Measurements from ENCODE around the gene KCNJ5. TPM values are rescaled to one million over a fixed set of nuclear protein-coding genes. Genes with fewer than 3 reads are reported as not detected.

Gene KCNJ5
- total RNA-seq, 1 experiment from 2014 or later, result 0.17 TPM

GRCh38 chr11:128955636-128956035, 64.5 kb downstream of the KCNJ5 start:
- TF ChIP-seq ZNF274 (IDR thresholded peaks at IDR 0.05; ENCODE audit: low read depth, low read length), result no peak
- TF ChIP-seq MAX (IDR thresholded peaks at IDR 0.05), result no peak
- TF ChIP-seq TCF7L2 (IDR thresholded peaks at IDR 0.05; ENCODE audit: borderline replicate concordance, extremely low read depth, insufficient read depth, insufficient read length), result no peak
- TF ChIP-seq FOSL1 (IDR thresholded peaks at IDR 0.05; ENCODE audit: low read depth), result no peak
- no peak for TF ChIP-seq POLR2AphosphoS5 (IDR thresholded peaks at IDR 0.05; ENCODE audit: low read depth, low read length)
- no peak for TF ChIP-seq ELF1 (IDR thresholded peaks at IDR 0.05; ENCODE audit: borderline replicate concordance, low read depth)
- ChIA-PET POLR2A (no interaction called here), RAD21 (ENCODE audit: low non-redundant PET in 1 of 2, low total read pairs in 2 of 2, uncharacterized antibody in 2 of 2, unreplicated experiment in 2 of 2) (interaction anchor here (0.6 to 1.7 kb wide), 2 partner anchors 18 to 69 kb away, joined by 4 to 14 read pairs; no protein-coding TSS in a partner anchor), CTCF (interaction anchor here (1.4 to 2.6 kb wide), 4 partner anchors 64 to 376 kb away, joined by 6 to 213 read pairs (median 17); partner anchors contain the start of gene KCNJ5)
- H2AFZ ChIP-seq (ENCODE audit: low read depth, low read length, poor library complexity, severe bottlenecking), result no peak overlapping the region
- no peaks in the 10 kb centered on the region for H4K20me1 ChIP-seq (ENCODE audit: insufficient read depth)
- no peak for DNase-seq (ENCODE audit: low read depth, low spot score)
- no peak overlapping the region for H3K27ac ChIP-seq (ENCODE audit: low read depth, low read length)
- no peak for ATAC-seq
- no peaks in the 10 kb centered on the region for H3K9me3 ChIP-seq (ENCODE audit: control insufficient read depth in 1 of 2, insufficient read depth in 1 of 2, low read depth in 1 of 2, low read length in 2 of 2)
- H3K4me2 ChIP-seq (ENCODE audit: low read length), result no peak overlapping the region
- H3K9ac ChIP-seq (ENCODE audit: low read length), result no peak overlapping the region
- no peaks in the 10 kb centered on the region for H3K9me2 ChIP-seq (ENCODE audit: insufficient read depth)
- no peaks in the 10 kb centered on the region for H3K79me2 ChIP-seq (ENCODE audit: insufficient read depth, low read length)
- BruUV-seq (replicated peaks), result no TSS peak
- no peaks in the 10 kb centered on the region for H3K36me3 ChIP-seq (ENCODE audit: control insufficient read depth in 1 of 2, insufficient read depth in 2 of 2, low read length in 2 of 2)
- intact Hi-C loops (cut with micrococcal nuclease), result loop anchor here (1.0 to 10.0 kb wide), 4 partner anchors 47 to 923 kb away; no protein-coding TSS in a partner anchor
- no peaks in the 10 kb centered on the region for H3K27me3 ChIP-seq (ENCODE audit: insufficient read depth, low read length)
- H3K4me1 ChIP-seq (ENCODE audit: control insufficient read depth in 1 of 2, insufficient read depth in 2 of 2, low read length in 2 of 2), result no peaks in the 10 kb centered on the region
- no peak overlapping the region for H3K4me3 ChIP-seq (replicated peaks in 1 of 2; ENCODE audit: low read depth in 1 of 2, low read length in 2 of 2)

- Histone ChIP-seq H3K9ac (ENCODE audit: low read length) (no peak overlapping the region), H3K4me2 (ENCODE audit: low read length) (no peak overlapping the region), H3K4me1 (ENCODE audit: control insufficient read depth in 1 of 2, insufficient read depth in 2 of 2, low read length in 2 of 2) (no peaks in the 10 kb centered on the region), H3K4me3 (replicated peaks in 1 of 2; ENCODE audit: low read depth in 1 of 2, low read length in 2 of 2) (no peak overlapping the region), H3K27me3 (ENCODE audit: insufficient read depth, low read length) (no peaks in the 10 kb centered on the region), H3K9me2 (ENCODE audit: insufficient read depth) (no peaks in the 10 kb centered on the region), H3K9me3 (ENCODE audit: control insufficient read depth in 1 of 2, insufficient read depth in 1 of 2, low read depth in 1 of 2, low read length in 2 of 2) (no peaks in the 10 kb centered on the region), H4K20me1 (ENCODE audit: insufficient read depth) (no peaks in the 10 kb centered on the region), H2AFZ (ENCODE audit: low read depth, low read length, poor library complexity, severe bottlenecking) (no peak overlapping the region), H3K27ac (ENCODE audit: low read depth, low read length) (no peak overlapping the region), H3K36me3 (ENCODE audit: control insufficient read depth in 1 of 2, insufficient read depth in 2 of 2, low read length in 2 of 2) (no peaks in the 10 kb centered on the region), H3K79me2 (ENCODE audit: insufficient read depth, low read length) (no peaks in the 10 kb centered on the region)
- DNase-seq (ENCODE audit: low read depth, low spot score) (peak; percentile 73), ATAC-seq (peak; percentile 94)
- POLR2A ChIA-PET, result interaction anchor here (0.7 to 1.5 kb wide), 4 partner anchors 66 to 375 kb away, joined by 3 to 6 read pairs (median 4); no protein-coding TSS in a partner anchor
- RAD21 ChIA-PET (ENCODE audit: low non-redundant PET in 1 of 2, low total read pairs in 2 of 2, uncharacterized antibody in 2 of 2, unreplicated experiment in 2 of 2), result interaction anchor here (1.3 to 1.7 kb wide), 6 partner anchors 64 to 72 kb away, joined by 3 to 22 read pairs (median 10); no protein-coding TSS in a partner anchor
- BruUV-seq (replicated peaks), result no TSS peak
- CTCF ChIA-PET, result interaction anchor here (0.6 to 2.5 kb wide), 16 partner anchors 9 to 784 kb away, joined by 3 to 213 read pairs (median 6); partner anchors contain the start of gene KCNJ5
- intact Hi-C loops (cut with micrococcal nuclease), result loop anchor here (1.0 to 10.0 kb wide), 4 partner anchors 48 to 924 kb away; no protein-coding TSS in a partner anchor
- TF ChIP-seq EZH2 (IDR thresholded peaks at IDR 0.05) (no peak), RAD21 (IDR thresholded peaks at IDR 0.05; ENCODE audit: low read depth) (peak; percentile 94), SP1 (IDR thresholded peaks at IDR 0.05; ENCODE audit: low read depth) (no peak), CTCF (IDR thresholded peaks at IDR 0.05 in 2 of 3, conservative IDR thresholded peaks at IDR 0.05 in 1 of 3; ENCODE audit: borderline replicate concordance in 1 of 3, insufficient read depth in 1 of 3, low read depth in 2 of 3, low read length in 2 of 3) (peak; percentile 58 to 95 (median 76)), TCF7L2 (IDR thresholded peaks at IDR 0.05; ENCODE audit: borderline replicate concordance, extremely low read depth, insufficient read depth, insufficient read length) (no peak), ATF3 (IDR thresholded peaks at IDR 0.05) (no peak)
These were observed 65.4 kb downstream of the KCNJ5 start for GRCh38 chr11:128956401-128957201.
